Measurements from ENCODE around the gene CNOT1.
"Not testable (repeated sequence)": the region's sequence is repeated elsewhere in the genome, so short reads cannot be mapped to it uniquely, and the experiment has no call there.

CNOT1 gene

DNA sequence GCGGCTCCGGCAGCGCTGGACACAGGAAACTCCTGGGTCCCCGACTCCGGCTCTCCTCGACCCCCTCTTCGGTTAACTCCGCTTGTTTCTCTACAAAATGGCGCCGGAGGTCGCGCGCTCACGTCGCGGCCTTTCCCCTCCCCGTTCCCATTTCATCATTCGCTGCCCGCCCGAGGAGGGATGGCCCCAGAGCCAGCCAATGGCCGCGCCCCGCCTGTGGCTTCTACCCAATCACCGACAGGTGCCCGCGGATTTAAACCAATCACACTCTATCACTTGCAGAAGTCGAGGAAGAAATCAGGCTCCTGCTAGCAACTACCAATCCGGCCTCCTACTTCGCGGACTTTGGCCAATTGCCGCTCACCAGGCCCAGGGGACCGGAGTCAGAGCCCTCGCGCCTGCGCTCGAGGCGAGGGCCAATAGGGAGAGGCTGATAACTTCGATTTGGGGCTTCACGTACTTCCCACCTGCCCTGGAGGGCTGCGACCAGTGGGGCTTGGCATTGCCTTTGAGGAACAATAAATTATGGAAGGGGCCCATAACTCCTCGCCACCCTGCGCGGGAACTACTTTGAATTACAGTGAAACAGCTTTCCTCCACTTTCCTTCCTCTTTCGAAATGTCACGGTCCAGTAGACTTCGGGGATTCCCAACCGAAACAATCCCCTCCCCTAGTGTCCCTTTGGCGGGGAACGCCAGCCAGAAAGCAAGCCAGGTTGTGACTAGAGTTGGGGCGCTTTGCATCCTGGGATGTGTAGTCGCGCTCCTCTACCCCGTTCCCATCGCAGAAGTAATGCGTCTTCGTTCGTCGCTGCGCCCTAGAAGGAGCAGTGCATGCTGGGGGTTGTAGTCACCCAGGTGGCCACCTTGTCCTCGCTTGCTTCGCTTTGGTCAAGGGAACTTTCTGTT, at the start of gene CNOT1:
CNOT1 (minus strand) TSS at position 94 of the 908 bp plus-strand sequence. CDS start 30,489 bp downstream, outside the sequence.
- peak; percentile 95 to 98 for DNase-seq (ENCODE audit: low read depth in 2 of 2)

DNA sequence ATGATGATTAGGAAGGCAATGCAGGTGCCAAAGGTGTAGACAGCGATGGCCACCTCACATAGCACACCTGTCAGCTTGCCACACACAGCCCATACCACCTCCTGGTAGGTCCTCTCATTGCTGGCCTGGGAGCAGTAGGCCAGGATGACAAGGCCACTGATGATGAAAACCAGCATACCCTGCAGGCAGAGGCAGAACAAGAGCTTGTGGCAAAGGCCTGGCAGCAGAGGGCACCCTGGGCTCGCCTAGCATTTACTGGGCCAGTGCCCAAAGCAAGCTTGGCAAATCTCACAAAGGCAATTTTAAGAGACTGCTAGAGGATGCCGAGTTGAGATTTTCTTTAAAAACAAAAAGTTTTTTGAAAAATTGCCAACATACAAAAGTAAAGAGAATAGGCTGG, 49.1 kb upstream of the CNOT1 start:
- no peak for DNase-seq (ENCODE audit: low read depth in 2 of 2)

DNA sequence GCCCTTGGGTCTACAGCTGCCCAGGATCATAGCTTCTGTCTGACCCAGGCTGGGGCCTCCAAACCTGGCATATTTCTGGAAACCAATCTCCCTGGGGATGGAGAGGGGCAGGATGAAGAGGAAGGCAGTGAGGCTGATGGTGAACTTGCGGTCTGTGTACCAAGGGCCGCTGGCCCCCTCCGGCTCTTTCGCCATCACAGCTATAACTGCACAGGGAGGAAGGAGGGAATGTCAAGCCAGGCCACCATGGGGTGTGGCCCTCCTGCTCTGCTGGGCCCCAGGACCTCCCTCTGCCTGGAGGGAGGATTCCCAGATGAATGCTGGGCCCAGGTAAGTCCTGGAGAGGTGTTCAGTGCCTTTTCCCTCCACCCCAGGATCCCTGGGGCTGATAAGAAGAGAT, 48.6 kb upstream of the CNOT1 start:
- DNase-seq (ENCODE audit: low read depth in 2 of 2), result no peak

DNA sequence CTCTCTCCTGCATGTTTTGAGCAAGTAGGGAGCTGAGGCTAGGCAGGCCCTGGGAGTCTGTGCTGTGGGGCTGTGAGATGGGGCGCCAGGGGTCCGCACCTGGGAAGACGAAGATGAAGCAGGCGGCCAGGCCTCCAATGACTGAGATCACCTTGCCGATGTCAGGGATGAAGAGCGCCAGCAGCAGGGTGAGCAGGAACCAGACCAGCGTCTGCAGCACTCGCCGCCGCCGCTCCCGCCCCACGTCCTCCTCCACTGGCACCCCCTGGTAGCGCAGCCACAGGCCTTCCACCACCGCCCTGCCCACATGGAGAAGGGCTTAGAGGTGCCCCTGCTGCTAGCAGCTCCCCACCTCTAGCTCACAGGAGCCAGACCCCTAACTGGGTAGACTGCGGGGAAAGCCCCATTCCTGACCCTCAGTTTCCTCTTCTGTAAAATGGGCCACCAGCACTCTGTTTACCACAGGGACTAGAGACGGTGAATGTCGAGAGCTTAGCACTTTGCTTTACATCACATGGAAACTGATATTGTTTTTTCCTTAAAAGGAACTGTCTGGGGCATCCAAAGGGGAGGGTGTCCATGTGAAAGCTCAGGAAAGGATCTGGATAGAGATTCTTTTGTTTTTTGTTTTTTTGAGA, 41.4 kb upstream of the CNOT1 start:
- DNase-seq (ENCODE audit: low read depth in 2 of 2), result no peak

DNA sequence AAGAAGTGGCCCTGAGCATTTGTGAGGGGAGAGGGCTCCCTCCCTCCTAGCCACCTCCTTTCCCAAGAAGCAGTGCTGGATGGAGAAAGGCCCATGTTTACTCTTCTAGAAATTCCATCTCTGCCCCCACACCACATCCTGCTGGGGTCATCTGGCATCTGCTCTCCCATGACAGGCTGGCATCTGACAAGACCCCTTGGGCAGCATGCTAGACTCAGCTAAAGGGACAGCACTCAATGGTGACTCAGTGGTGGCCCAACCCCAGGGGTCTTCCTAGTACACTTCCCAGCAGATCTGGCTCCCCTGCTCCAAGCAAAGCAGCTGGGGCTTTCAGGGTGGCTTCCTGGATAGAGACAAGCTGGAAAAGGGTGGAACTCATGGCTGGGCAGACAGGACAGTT, 40.6 kb upstream of the CNOT1 start:
- no peak for DNase-seq (ENCODE audit: low read depth in 2 of 2)

DNA sequence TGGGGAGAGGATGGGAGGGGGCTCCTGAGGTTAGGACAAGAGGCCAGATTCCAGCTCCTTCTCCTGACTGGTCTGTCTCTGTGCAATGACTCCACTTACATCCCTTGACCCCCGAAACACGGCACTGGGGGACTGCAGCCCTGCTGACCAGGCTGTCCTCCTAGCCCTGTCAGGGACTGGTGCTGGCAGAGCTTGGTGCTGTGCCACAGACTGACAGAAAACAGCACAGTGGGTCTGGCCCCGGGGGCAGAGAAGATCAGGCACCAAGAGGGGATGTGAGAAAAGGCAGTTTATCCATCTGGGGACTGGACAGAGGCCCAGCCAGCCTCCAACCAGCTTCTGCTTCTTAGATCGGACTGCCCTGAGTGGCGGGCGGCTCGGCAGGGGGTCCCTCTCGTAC, 35.6 kb upstream of the CNOT1 start:
- DNase-seq (ENCODE audit: low read depth in 2 of 2), result no peak

DNA sequence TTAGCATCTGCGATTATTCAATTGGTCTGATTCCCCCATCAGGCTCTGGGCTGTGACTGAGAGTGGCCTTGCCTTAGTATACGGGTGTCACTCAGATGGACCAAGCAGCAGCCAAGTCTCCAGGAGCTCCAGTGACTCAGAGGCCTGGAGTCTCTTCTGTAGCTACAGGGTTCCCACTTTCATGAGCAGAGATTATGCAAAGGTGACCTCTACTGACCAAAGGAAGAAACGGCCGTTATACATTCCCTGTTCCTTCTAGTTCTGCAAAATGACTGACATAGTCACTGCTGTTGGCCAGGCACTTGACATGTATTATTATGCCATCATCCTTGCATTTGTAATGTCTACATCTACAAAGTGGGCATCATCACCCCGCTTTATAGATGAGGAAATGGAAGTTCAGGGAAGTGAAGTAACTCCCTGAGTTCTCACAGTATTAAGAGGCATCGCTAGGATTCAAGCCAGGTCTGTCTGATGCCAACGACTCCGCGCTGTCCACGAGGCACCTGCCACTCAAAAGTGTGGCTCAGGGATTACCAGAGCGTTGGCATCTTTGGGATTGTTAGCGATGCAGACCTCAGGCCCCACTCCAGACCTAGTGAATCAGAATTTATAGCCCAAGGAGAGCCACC, 31.7 kb upstream of the CNOT1 start:
- no peak for DNase-seq (ENCODE audit: low read depth in 2 of 2)

DNA sequence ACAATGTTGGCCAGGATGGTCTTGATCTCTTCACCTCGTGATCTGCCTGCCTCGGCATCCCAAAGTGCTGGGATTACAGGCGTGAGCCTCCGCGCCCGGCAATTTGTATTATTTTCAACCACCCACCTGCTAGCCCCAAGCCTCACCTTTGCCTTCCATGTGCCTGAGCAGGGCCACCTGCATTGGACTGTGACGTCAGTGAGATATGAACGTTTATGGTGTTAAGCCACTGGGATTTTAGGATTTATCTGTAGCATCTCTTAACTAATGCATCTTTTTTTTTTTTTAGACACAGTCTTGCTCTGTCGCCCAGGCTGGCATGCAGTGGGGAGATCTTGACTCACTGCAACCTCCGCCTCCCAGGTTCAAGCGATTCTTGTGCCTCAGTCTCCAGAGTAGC, 30.3 kb upstream of the CNOT1 start:
- DNase-seq (ENCODE audit: low read depth in 2 of 2), result not testable (repeated sequence)

DNA sequence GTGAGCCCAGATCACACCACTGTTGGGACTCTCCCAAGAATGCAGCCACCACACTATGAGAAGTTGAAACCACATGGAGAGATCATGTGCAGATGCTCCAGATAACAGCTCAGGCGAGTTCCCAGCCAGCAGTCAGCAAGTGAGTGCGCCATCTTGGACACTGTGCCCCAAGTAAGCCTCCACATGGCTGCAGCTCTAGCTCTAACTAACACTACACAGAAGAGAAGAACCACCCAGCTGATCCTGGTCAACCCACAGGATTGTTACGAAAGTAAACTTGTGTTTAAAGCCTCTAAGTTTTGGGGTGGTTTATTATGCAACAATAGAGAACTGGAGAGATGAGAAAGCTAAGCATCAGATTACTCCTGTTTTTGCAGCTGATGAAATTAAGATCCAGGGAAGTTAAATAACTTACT, 29.2 kb upstream of the CNOT1 start:
- no peak for DNase-seq (ENCODE audit: low read depth in 2 of 2)

DNA sequence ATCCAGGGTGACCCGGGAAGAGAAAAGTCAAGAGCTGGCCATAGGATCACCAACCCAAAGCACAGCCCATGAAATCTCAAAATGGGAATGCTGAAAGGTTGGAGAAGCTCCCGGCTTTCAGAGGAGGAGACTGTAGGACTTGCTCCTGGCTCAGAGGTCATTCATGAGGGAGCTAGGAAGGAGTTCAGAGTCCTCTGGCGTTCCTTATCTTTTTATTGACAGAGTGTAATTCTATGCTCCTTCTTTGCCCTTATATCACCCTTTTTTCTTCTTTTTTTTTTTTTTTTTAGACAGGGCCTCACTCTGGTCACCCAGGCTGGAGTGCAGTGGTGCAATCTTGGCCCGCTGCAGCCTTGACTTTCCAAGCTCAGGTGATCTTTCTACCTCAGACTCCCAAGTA, 27.3 kb upstream of the CNOT1 start:
- DNase-seq (ENCODE audit: low read depth in 2 of 2), result no peak

DNA sequence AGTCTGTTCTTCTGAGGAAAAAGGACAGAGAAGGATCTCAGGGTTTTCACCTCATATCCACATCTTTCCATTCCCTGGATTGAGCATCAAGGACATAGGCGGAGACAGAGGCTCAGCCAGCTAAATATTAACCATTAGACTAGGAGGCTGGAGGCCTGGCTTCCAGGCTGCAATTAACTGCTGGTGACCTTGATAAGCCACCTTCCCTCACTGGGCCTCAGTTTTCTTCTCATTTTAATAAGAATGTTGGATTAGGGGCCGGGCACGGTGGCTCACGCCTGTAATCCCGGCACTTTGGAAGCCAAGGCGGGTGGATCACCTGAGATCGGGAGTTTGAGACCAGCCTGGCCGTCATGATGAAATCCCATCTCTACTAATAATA, 25.6 kb upstream of the CNOT1 start:
- DNase-seq (ENCODE audit: low read depth in 2 of 2), result no peak

DNA sequence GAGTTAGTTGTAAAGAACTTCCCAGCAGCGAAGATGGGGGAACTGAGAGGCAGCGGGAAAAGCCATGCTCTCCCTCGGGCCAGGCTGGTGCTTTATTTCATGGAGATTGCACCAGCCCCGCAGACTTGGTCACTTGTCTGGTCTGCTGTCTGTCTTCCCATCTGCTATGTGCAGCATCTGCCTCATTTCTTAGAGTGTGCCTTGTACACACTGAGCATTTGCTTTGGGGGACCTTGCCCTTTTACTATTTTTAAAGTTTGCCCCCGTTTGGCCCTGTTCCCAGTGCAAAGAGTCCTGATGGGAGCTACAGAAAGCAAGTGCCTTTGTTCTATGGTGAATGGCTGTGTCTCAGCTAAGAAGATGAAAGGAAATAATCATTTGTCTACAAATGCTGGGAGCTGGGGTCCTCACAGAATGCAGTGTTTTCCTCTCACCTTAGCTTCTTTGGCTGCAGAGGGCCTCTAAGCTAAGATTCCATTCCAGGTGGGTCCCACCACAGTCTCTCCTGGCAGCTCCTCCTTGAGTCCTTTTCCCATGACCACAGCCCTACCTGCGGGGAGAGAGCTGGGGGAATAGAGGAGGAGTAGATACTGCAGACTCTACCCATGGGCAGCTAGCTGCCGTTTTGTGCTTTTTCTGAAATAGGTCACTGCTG, 25.1 kb upstream of the CNOT1 start:
- DNase-seq (ENCODE audit: low read depth in 2 of 2), result no peak

DNA sequence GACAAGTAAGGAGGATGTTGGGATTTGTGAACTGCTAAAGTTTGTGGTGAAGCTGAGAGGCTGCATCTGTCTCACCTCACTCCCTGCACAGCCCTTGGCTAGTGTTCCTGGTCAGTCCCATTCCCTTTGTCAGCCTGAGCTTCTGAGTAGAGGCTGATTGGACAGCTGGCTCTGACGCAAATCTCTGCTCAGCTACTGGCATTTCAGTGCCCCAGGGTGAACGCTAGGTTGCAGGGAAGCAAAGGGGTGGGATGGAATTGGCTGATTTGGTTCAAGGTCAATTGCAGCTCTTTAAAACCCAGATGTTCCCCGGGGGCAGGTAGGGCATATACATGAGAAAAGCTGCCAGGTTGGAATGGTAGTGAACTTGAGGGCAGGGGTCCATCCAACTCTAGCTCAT, 23.1 kb upstream of the CNOT1 start:
- DNase-seq (ENCODE audit: low read depth in 2 of 2), result no peak

DNA sequence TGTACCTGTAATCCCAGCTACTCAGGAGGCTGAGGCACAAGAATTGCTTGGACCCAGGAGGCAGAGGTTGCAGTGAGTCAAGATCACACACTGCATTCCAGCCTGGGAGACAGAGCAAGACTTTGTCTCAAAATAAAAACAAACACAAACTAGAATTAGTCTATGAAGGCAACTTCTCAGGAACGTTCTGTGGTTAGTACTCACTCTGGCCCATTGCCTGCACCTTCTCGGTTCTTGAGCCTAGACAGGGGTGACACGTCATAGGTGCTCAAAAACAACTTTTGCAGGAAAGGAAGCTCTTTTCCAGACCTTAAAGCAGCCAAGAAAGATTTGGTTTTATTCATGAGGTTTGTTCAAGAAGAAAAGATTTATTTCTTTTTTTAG, 22.3 kb upstream of the CNOT1 start:
- DNase-seq (ENCODE audit: low read depth in 2 of 2), result no peak

DNA sequence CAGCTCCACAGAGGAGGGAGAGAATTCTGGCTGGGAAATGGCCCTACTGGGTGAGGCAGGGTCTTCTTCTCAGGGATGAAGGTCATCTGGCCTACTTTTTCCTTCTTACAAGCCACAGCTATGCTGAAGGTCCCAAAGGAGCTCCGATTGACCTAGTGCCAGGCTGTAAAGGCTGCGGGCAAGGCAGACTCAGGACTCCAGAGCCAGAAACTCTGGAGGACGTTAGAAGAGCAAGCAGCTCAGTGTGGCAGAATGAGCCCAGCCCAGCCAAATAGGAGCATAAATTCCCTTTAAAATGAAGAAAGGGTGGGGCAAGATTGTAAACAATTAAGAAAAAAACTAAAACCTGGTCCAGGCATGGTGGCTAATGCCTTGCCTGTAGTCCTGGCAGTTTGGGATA, 20.1 kb upstream of the CNOT1 start:
- DNase-seq (ENCODE audit: low read depth in 2 of 2), result no peak

DNA sequence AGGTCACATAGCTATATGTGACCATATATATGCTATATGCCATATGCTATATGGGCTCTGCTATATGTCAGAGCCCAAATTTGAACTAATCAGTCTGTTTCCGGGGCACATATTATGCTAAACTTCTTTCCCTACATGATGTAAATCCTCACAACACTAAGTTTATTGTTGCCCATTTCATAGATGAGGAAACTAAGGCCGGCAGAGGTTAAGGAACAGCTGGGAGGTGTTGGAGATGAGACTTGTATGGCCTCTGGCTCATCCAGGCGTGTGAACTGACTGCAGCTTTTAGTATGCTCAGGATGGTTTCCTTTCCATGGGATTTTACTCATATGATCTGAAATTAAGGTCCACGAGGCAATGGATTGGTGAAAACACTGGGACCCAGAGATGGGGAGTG, 17.5 kb upstream of the CNOT1 start:
- no peak for DNase-seq (ENCODE audit: low read depth in 2 of 2)

DNA sequence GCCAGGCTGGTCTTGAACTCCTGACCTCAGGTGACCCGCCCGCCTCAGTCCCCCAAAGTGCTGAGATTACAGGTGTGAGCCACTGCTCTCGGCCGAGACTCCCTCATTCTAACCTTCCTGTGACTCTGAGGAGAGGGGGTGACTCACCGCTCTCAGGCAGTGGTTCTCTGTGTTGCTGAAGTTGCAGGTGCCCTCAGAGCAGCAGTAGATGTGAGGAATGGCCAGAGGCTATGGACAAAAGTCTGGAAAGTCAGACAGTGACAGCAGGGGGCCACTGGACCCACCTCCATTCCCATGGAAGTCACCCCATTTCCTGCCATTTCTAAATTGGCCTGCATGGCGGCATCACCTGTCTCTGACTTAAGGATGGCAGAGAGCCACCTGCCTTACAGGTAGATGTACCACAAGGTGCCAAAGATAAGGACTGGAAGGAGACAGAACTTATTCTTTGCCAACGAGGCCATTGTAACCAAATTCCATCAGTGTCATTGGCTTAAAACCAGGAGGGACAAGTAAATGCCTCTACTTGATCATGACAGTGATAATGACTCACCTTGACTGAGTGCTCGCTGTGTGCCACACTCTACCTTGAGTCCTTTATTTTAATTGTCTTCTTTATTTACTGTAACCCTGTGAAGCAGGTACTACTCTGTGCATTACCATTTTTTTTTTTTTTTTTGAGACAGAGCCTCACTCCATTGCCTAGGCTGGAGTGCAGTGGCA, 15.3 kb upstream of the CNOT1 start:
- DNase-seq (ENCODE audit: low read depth in 2 of 2), result no peak

DNA sequence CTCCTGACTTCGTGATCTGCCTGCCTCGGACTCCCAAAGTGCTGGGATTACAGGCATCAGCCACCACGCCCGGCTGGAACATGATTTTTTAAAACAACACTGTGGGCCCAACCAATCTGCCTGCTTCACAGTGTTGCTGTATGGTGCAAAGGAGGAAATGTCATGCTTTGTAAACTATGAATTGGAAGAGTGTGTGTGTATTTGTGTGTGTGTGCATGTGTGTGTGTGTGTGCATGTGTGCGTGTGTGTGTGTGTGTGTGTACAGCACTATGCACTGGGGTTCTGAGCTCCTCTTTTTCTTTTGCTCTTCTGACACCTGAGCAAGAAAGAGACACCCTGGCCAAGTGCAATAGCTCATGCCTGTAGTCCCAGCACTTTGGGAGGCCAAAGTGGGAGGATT, 14.5 kb upstream of the CNOT1 start:
- no peak for DNase-seq (ENCODE audit: low read depth in 2 of 2)

DNA sequence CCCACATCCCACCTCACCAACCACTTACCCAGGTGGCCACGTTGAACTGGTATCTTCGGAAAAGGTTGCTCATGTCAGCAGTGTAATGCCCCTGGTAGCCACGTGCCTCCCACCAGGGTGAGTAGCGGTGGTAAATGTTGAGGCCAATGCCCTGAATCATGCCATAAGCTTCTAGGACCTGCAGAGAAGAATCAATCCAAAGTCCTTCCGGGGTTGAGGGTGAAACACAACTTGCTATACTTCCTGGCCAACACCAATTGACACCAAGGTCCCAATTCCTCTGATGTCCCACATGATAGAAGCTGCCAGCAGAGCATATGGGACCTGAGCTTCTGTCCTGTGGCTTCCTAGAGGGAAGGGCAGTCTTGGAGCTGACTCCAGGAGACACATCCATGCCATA, 11.3 kb upstream of the CNOT1 start:
- no peak for DNase-seq (ENCODE audit: low read depth in 2 of 2)

DNA sequence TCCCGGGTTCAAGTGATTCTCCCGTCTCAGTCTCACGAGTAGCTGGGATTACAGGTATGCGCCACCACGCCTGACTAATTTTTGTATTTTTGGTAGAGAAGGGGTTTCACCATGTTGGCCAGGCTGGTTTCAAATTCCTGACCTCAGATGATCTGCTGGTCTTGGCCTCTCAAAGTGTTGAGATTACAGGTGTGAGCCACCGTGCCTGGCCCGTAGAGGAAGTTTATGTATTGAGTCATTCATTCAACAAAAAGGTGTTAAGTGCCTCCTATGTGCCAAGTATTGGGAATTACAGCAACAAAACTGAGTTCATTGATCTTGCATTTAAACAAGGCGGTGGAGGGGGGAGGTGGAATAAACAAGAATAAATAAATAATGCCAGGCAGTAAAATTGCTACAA, 10.2 kb upstream of the CNOT1 start:
- DNase-seq (ENCODE audit: low read depth in 2 of 2), result no peak

DNA sequence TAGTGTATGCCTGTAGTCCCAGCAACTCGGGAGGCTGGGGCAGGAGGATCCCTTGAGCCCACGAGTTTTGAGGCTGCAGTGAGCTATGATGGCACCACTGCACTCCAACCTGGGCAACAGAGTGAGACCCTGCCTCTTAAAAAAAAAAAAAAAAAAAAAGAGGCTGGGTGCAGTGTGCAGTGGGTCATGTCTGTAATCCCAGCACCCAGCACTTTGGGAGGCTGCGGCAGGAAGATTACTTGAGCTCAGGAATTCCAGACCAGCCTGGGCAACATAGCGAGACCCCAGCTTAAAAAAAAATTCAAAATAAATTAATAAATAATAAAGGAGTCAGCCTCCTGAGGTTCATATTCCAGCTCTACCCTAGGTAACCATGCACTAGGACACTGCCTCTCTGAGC, 9.6 kb upstream of the CNOT1 start:
- no peak for DNase-seq (ENCODE audit: low read depth in 2 of 2)

Measured in stimulated activated CD4-positive, alpha-beta T cell treated with anti-CD3 and anti-CD28 coated beads, Interleukin-15, amount 100 ng/mL, for 48 hours (primary cell).